OCI-LY3 (cell line): ENCODE data around the gene ERAP2.

ENCODE experiments used
- H2AFZ ChIP-seq: fragments of 200-600, 300-600 bp; shearing (Covaris generic); 2 replicates; pipeline ENCODE4 v1.6.0; 2014; ENCODE audit warnings: antibody characterized with exemption, low read depth, low read length
- H3K27ac ChIP-seq: fragments of 200-600, 300-600 bp; sonication (generic); 2 replicates; pipeline ENCODE4 v1.5.1; 2014; ENCODE audit warnings: mild to moderate bottlenecking, low read length, moderate library complexity, mixed read lengths
- H3K27me3 ChIP-seq: fragments of 200-600, 300-600 bp; sonication (generic); 2 replicates; pipeline ENCODE4 v1.6.1; 2014; ENCODE audit warnings: low read depth, low read length, mixed read lengths
- H3K36me3 ChIP-seq: fragments of 200-600, 300-600 bp; sonication (generic); replicated peaks from 2 replicates; pipeline ENCODE3; 2014; ENCODE audit warnings: low read depth, low read length, mixed read lengths
- H3K4me1 ChIP-seq: fragments of 300-600, 200-600 bp; sonication (generic); 2 replicates; pipeline ENCODE4 v1.6.1; 2014; ENCODE audit warnings: low read length, mixed read lengths
- H3K4me2 ChIP-seq: fragments of 200-600, 300-600 bp; sonication (generic); 2 replicates; pipeline ENCODE4 v1.6.1; 2014; ENCODE audit warnings: low read length, mixed read lengths
- H3K4me3 ChIP-seq: fragments of 300-600, 200-600 bp; sonication (generic); 2 replicates; pipeline ENCODE4 v1.5.1; 2014; ENCODE audit warnings: antibody characterized with exemption, mild to moderate bottlenecking, low read length, moderate library complexity
- H3K79me2 ChIP-seq: fragments of 300-600, 200-600 bp; shearing (Covaris generic); 2 replicates; pipeline ENCODE4 v1.6.1; 2014; ENCODE audit warnings: mild to moderate bottlenecking, low read length, mixed read lengths
- H3K9ac ChIP-seq: fragments of 300-600, 200-600 bp; shearing (Covaris generic); 2 replicates; pipeline ENCODE4 v1.6.0; 2014; ENCODE audit warnings: mild to moderate bottlenecking, low read length, moderate library complexity
- H3K9me3 ChIP-seq: fragments of 200-600, 300-600 bp; shearing (Covaris generic); 2 replicates; pipeline ENCODE4 v1.6.1; 2014; ENCODE audit warnings: low read length, mixed read lengths; ENCODE audit not compliant: insufficient read depth
- H4K20me1 ChIP-seq: fragments of 200-600, 300-600 bp; sonication (generic); 2 replicates; pipeline ENCODE4 v1.6.1; 2016; ENCODE audit warnings: low read length, mixed read lengths; ENCODE audit not compliant: insufficient read depth
- EZH2phosphoT487 ChIP-seq: fragments of 200-600 bp; shearing (Covaris generic); IDR thresholded peaks from 2 replicates; pipeline ENCODE4 v1.6.1; 2018; ENCODE audit warnings: antibody characterized with exemption, mixed run types, low read depth
- TF ChIP-seq, protein P1 (sequence below): fragments of 200-600, 300-600 bp; sonication (generic); IDR thresholded peaks from 2 replicates; pipeline ENCODE4 v1.5.1; 2014; ENCODE audit warnings: antibody characterized with exemption, low read length, low read depth

Gene ERAP2

DNA sequence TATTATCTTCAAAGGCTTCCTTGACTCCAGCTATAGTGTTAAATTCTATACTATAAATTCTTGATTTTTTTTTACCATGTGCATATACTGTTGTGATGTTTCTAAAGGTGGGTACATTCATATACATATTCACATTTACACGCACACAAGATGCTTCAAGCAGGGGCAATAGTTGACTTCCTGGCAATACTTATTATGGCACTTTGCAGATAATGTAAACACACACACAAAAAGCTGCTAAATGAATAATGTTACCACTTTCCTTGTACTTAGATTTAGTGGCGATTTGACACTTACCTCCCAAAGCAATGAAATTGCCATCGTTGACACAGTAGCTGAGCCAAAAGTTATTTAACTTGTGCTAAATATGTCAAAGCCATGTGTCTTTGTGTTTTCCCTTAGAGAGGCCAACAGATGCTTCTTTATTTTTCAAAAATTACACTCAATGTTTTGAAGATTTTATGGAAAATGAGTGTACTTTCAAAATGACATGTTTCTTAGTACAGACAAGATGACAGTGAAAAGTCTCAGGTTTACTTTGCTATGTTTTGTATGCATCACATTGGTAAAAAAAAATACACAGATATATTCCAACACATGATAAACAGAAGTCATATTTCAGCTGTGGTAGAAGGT lies 12.2 kb upstream of the ERAP2 start:
- no peak for TF ChIP-seq EZH2phosphoT487
- TF ChIP-seq, protein P1, sequence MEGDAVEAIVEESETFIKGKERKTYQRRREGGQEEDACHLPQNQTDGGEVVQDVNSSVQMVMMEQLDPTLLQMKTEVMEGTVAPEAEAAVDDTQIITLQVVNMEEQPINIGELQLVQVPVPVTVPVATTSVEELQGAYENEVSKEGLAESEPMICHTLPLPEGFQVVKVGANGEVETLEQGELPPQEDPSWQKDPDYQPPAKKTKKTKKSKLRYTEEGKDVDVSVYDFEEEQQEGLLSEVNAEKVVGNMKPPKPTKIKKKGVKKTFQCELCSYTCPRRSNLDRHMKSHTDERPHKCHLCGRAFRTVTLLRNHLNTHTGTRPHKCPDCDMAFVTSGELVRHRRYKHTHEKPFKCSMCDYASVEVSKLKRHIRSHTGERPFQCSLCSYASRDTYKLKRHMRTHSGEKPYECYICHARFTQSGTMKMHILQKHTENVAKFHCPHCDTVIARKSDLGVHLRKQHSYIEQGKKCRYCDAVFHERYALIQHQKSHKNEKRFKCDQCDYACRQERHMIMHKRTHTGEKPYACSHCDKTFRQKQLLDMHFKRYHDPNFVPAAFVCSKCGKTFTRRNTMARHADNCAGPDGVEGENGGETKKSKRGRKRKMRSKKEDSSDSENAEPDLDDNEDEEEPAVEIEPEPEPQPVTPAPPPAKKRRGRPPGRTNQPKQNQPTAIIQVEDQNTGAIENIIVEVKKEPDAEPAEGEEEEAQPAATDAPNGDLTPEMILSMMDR, result no peak
- Histone ChIP-seq H4K20me1 (no peaks in the 10 kb centered on the region), H3K9ac (no peak overlapping the region), H3K4me3 (no peak overlapping the region), H3K4me1 (peaks cover 29% of the 10 kb centered on the region), H2AFZ (no peak overlapping the region), H3K79me2 (no peaks in the 10 kb centered on the region), H3K4me2 (no peak overlapping the region), H3K9me3 (no peaks in the 10 kb centered on the region), H3K27ac (no peak overlapping the region), H3K27me3 (no peaks in the 10 kb centered on the region), H3K36me3 (no peaks in the 10 kb centered on the region)

DNA sequence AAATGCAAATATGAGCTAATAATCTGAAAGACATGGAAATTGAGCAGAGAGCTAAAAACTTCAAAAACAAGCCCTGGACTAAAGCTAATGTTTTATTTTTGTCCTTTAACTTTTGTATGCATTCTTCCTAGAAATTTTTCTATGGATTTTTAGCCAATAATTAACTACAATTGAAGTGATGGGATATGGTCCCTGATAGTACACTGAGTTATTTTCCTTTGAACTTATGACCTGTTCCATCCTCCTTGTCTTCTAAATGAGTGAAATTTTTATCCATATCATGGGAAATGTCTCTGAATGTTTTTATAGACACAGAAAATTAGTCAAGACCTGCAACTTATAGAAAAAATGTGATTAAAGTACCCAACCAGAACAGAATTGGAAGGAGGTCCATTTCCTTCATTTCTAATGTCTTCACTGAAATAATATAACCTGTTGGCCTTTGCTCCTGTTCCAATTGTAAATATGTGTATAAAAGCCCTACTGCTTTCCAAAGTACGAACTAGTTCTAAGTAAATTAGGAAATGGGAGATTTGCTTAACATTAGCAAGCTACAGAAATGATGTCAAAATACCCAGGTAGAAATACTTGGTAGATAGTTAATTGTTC lies 11.3 kb upstream of the ERAP2 start:
- Histone ChIP-seq H3K9ac (no peak overlapping the region), H3K27me3 (no peaks in the 10 kb centered on the region), H3K9me3 (no peaks in the 10 kb centered on the region), H3K4me1 (peaks cover 38% of the 10 kb centered on the region), H2AFZ (no peak overlapping the region), H3K4me3 (no peak overlapping the region), H3K4me2 (no peak overlapping the region), H3K79me2 (no peaks in the 10 kb centered on the region), H3K36me3 (no peaks in the 10 kb centered on the region), H3K27ac (no peak overlapping the region), H4K20me1 (no peaks in the 10 kb centered on the region)
- TF ChIP-seq, protein P1, result no peak
- no peak for TF ChIP-seq EZH2phosphoT487

DNA sequence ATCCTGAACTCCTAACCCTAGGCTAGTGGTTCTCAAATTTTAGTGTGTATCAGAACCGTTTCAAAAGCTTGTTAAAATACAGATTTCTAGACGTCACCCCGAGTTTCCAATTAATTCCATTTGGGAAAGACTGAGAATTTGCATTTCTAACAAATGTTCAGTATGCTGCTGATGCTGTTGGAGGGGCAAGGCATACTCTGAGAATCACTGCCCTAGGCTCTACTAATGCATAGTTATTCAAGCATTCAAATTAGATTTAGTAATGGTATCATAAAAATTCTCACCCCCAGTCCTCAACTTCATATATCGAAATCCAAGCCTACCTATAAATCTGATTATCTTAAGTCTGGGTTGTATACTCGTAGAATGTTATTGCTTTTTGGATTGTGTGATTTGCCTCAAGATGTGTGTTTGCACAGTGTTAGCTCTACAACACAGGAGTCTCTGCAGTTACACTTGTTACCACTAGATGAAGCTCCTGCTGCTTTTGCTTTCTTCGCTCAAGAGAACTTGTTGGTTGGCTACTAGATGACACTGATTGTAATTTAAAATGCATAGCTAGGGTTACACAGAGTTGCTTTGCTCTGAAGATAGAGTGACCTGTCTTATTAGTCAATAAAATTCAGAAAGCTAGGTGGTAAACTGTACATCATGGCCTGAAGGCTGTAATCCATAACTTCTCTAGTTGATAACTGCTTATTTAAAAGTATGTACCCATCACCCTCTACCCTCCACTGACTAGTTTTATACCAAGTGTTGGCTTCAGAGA lies 7.5 kb upstream of the ERAP2 start:
- no peak overlapping the region for H2AFZ ChIP-seq

More for the DNA sequence above, 7.5 kb upstream of the ERAP2 start:
- peak overlapping the region; percentile 99 for H3K4me2 ChIP-seq
- no peaks in the 10 kb centered on the region for H3K9me3 ChIP-seq
- TF ChIP-seq EZH2phosphoT487, result no peak
- TF ChIP-seq, protein P1, result peak; percentile 91
- H3K36me3 ChIP-seq, result no peaks in the 10 kb centered on the region
- H3K79me2 ChIP-seq, result peaks cover 5% of the 10 kb centered on the region; the same call in 1 of the 2 replicates
- peak overlapping the region; percentile 65; the same call in 1 of the 2 replicates for H3K9ac ChIP-seq
- H3K27me3 ChIP-seq, result no peaks in the 10 kb centered on the region
- peak overlapping the region; percentile 99 for H3K27ac ChIP-seq
- H3K4me3 ChIP-seq, result peak overlapping the region; percentile 75; the same call in 1 of the 2 replicates
- H4K20me1 ChIP-seq, result no peaks in the 10 kb centered on the region
- H3K4me1 ChIP-seq, result peaks cover 61% of the 10 kb centered on the region
